GM21526 (cell line): ENCODE measurements around the gene EXOC4.

Experiments
- ATAC-seq: cut with Tn5 transposase; IDR thresholded peaks from one replicate; pipeline ENCODE4 v1.9.1; 2021; ENCODE audit warnings: moderate library complexity; ENCODE audit not compliant: unreplicated experiment, low FRiP score

The EXOC4 gene

GRCh38 chr7:133936074-133936473 lies 683.2 kb downstream of the EXOC4 start:
- ATAC-seq, result no peak

GRCh38 chr7:133937786-133938185 lies 684.9 kb downstream of the EXOC4 start:
- no peak for ATAC-seq

- ATAC-seq, result no peak
Measured at GRCh38 chr7:133940368-133940767, 687.5 kb downstream of the EXOC4 start.

- ATAC-seq, result no peak
Measured at GRCh38 chr7:133941496-133941895, 688.6 kb downstream of the EXOC4 start.

GRCh38 chr7:133945497-133945896 lies 692.6 kb downstream of the EXOC4 start:
- no peak for ATAC-seq

- ATAC-seq, result no peak
Measured at GRCh38 chr7:133947458-133948254, 694.8 kb downstream of the EXOC4 start.

GRCh38 chr7:133948588-133948987 lies 695.7 kb downstream of the EXOC4 start:
- ATAC-seq, result no peak

GRCh38 chr7:133950855-133951254 lies 698.0 kb downstream of the EXOC4 start:
- ATAC-seq, result no peak

- no peak for ATAC-seq
Measured at GRCh38 chr7:133955208-133955607, 702.3 kb downstream of the EXOC4 start.

GRCh38 chr7:133957845-133958244 lies 705.0 kb downstream of the EXOC4 start:
- ATAC-seq, result no peak

- ATAC-seq, result no peak
Measured at GRCh38 chr7:133958822-133959221, 705.9 kb downstream of the EXOC4 start.

GRCh38 chr7:133959505-133959904 lies 706.6 kb downstream of the EXOC4 start:
- ATAC-seq, result no peak

- no peak for ATAC-seq
Measured at GRCh38 chr7:133961724-133962123, 708.8 kb downstream of the EXOC4 start.

- ATAC-seq, result no peak
Measured at GRCh38 chr7:133962646-133963045, 709.8 kb downstream of the EXOC4 start.

- no peak for ATAC-seq
Measured at GRCh38 chr7:133963629-133964028, 710.8 kb downstream of the EXOC4 start.

- ATAC-seq, result no peak
Measured at GRCh38 chr7:133971625-133972024, 718.7 kb downstream of the EXOC4 start.

GRCh38 chr7:133973710-133974109 lies 720.8 kb downstream of the EXOC4 start:
- ATAC-seq, result no peak

GRCh38 chr7:133975130-133975529 lies 722.3 kb downstream of the EXOC4 start:
- no peak for ATAC-seq

- no peak for ATAC-seq
Measured at GRCh38 chr7:133976140-133976539, 723.3 kb downstream of the EXOC4 start.

GRCh38 chr7:133977409-133978274 lies 724.8 kb downstream of the EXOC4 start:
- ATAC-seq, result no peak

- no peak for ATAC-seq
Measured at GRCh38 chr7:133978502-133979295, 725.8 kb downstream of the EXOC4 start.
